ENCODE results near the gene CHST9.
"Not testable (repeated sequence)": the region's sequence is repeated elsewhere in the genome, so short reads cannot be mapped to it uniquely, and the experiment has no call there.

CHST9 gene
- total RNA-seq = 0 reads per million in 4 experiments

GRCh38 chr18:27185025-27185763 lies at the start of gene CHST9:
Gene CHST9 (minus strand): TSS chr18:27185308. CDS start chr18:27142809, 42,499 bp downstream.
- no peak for DNase-seq

- DNase-seq = not testable (repeated sequence)
Measured at GRCh38 chr18:27232355-27232754, 47.2 kb upstream of the CHST9 start.

- not testable (repeated sequence) for DNase-seq
Measured at GRCh38 chr18:27231671-27232070, 46.6 kb upstream of the CHST9 start.

GRCh38 chr18:27231221-27231620 lies 46.1 kb upstream of the CHST9 start:
- not testable (repeated sequence) for DNase-seq

GRCh38 chr18:27227721-27228120 lies 42.6 kb upstream of the CHST9 start:
- DNase-seq = no peak

- no peak for DNase-seq
Measured at GRCh38 chr18:27226556-27227075, 41.5 kb upstream of the CHST9 start.

GRCh38 chr18:27225947-27226481 lies 40.9 kb upstream of the CHST9 start:
- DNase-seq = no peak

- DNase-seq = no peak
Measured at GRCh38 chr18:27223526-27224291, 38.6 kb upstream of the CHST9 start.

GRCh38 chr18:27214831-27215230 lies 29.7 kb upstream of the CHST9 start:
- DNase-seq = no peak

- no peak for DNase-seq
Measured at GRCh38 chr18:27213123-27213717, 28.1 kb upstream of the CHST9 start.

GRCh38 chr18:27211569-27211968 lies 26.5 kb upstream of the CHST9 start:
- no peak for DNase-seq

- DNase-seq = no peak
Measured at GRCh38 chr18:27206411-27206810, 21.3 kb upstream of the CHST9 start.

GRCh38 chr18:27202741-27203140 lies 17.6 kb upstream of the CHST9 start:
- no peak for DNase-seq

GRCh38 chr18:27198036-27198435 lies 12.9 kb upstream of the CHST9 start:
- DNase-seq = no peak

GRCh38 chr18:27188309-27188708 lies 3.2 kb upstream of the CHST9 start:
- no peak for DNase-seq

GRCh38 chr18:27185897-27186296 lies 789 bp upstream of the CHST9 start:
- DNase-seq = no peak

GRCh38 chr18:27184115-27185024 lies 738 bp downstream of the CHST9 start:
- DNase-seq = no peak

GRCh38 chr18:27181726-27182125 lies 3.4 kb downstream of the CHST9 start:
- no peak for DNase-seq

- DNase-seq = no peak
Measured at GRCh38 chr18:27178424-27178823, 6.7 kb downstream of the CHST9 start.

GRCh38 chr18:27175914-27176313 lies 9.2 kb downstream of the CHST9 start:
- DNase-seq = no peak

- DNase-seq = no peak
Measured at GRCh38 chr18:27175245-27175644, 9.9 kb downstream of the CHST9 start.

- no peak for DNase-seq
Measured at GRCh38 chr18:27171993-27172392, 13.1 kb downstream of the CHST9 start.

Data from effector CD8-positive, alpha-beta T cell (primary cell).